NT2/D1 (cell line): ENCODE data around the gene SMDT1.

Experiments used
- YY1 ChIP-seq: IDR thresholded peaks from 2 replicates; pipeline ENCODE4 v1.6.1; 2011; ENCODE audit not compliant: insufficient read length, insufficient read depth
- ZNF274 ChIP-seq: IDR thresholded peaks from 2 replicates; pipeline ENCODE4 v1.6.1; 2011; ENCODE audit warnings: mild to moderate bottlenecking, low read depth, low read length

DNA sequence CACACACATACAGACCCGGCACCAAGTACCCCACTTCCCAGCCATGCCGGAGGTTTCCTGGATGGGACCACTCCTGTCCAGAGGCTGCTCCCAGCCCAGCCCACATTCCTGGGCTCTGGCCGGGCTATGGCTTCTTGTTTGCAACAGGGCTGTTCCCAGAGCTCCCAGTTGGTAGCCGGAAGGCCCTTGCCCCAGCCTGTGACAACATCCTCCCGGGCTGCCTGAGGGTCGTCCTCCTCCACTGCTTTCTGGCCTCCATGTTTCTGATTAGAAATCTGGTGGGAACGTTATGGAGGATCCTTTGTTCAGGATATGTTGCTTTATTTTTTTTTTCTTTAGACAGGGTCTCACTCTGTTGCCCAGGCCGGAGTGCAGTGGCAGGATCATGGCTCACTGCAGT is 52.1 kb downstream of the SMDT1 start:
- no peak for TF ChIP-seq YY1
- no peak for TF ChIP-seq ZNF274
